NCI-H1436 (cell line): ENCODE results near the gene ZBTB16.

Source experiments
- DNase-seq: peaks from one replicate; lab custom pipeline; 2025; lab: John Stamatoyannopoulos, UW

Gene ZBTB16

DNA sequence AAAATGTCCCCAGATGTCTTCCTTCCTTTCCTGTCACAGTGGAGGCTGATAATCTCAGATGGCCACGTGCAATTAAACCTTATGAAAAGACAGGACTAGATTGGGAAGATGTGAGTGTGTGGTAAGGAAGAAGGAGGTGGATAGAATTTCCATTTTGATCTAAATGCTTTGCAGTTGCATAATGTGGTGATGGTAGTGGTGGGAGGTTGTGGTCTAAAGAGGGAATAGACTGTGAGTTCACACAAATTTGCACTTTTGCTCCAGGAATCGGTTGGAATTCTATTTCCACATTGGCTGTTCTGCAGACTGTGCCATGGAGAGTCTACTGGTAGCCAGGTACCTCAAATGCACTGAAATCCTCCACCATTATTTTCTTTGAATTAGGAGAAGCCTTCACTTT lies 93.3 kb downstream of the ZBTB16 start:
- no peak for DNase-seq

DNA sequence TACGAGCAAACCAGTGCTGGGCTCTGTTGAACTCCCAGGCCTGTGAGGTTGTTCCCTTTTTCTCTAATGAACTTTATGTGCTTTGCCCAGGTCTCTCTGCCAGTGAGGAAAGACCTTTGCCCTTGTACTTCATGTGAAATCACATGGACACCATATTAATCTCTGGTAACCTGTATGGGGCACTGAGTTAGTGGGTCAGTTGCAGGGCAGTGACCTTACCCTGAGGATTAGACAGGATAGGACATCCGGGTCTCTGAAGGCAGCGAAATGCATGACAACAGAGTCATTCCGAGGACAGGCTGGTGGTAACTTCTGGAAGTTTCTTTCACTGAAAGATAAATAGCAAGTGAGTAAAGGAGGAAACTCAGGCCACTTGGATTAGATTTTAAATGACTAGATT lies 93.7 kb downstream of the ZBTB16 start:
- no peak for DNase-seq

DNA sequence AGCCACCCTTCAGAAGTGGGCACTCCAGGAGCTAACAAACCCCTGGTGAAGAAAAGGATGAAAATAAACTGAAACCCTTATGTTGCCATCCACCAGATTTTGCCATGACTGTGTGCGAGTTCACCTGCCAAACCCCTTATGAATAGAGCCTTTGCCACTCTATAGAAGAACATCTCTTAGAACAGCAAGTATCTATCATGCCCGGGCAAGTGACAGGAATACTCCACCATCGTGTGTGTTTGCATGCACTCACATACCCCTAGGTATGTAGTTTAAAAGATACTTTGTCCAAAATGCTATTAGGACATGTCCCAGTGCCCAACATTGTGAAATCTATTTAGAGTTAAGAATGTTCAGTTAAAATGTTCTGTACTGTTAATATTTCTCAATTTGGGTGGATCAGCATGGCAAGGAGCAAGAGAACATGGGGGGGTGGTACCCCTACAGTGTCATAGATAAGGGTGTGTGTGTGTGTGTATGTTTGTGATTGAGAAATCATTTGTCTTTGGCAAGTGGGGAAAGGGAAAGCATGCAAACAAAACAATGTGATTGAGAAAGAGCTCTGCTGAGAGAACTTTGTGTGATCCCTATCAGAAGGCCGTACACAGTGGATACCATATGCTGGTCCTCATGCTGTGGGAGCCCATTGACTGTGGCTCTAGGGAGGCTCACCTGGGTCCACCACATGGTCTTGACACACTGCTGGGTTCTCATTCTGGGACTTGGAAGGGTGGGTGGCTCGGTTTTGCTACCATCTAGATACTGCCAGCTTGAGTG lies 94.9 kb downstream of the ZBTB16 start:
- no peak for DNase-seq

GRCh38 chr11:114155116-114155515 lies 95.6 kb downstream of the ZBTB16 start:
- no peak for DNase-seq

DNA sequence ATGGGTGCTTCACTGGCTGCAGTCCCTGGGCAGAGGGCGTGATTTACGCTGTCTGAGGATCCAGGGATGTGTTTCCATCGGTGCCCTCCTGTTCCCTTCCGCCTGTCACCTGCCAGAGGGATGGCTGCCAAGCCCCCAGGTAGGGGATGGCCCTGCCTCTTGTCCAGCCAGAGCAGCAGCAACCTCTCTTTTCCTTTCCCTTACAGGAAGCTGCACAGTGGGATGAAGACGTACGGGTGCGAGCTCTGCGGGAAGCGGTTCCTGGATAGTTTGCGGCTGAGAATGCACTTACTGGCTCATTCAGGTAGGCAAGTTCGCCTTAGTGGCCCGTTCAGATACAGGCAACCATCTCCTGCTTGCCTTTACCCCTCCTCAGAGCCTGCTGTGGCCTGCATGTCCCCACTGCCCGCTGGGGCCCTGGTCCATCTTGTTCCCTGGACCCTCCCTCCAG lies 96.6 kb downstream of the ZBTB16 start:
- no peak for DNase-seq

DNA sequence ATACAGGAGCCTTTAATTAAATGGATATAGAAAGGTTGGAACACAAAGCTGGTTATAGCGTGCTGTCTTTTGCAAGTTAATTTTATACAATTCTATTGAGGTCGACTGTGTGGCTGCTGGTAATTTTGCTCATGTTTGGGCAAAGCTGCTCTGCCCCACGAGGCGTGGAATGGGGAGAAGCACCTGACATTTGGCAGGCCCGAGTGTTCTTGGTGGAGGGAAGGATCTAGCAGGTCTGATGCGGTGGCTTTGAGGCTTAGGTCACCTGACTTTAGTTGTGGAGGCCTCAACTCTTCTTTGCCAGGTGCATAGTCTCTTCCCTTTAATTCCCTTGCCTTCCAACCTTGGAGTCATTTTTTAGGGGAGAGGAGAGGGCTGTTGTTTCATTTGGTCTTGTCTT lies 97.3 kb downstream of the ZBTB16 start:
- DNase-seq = no peak

DNA sequence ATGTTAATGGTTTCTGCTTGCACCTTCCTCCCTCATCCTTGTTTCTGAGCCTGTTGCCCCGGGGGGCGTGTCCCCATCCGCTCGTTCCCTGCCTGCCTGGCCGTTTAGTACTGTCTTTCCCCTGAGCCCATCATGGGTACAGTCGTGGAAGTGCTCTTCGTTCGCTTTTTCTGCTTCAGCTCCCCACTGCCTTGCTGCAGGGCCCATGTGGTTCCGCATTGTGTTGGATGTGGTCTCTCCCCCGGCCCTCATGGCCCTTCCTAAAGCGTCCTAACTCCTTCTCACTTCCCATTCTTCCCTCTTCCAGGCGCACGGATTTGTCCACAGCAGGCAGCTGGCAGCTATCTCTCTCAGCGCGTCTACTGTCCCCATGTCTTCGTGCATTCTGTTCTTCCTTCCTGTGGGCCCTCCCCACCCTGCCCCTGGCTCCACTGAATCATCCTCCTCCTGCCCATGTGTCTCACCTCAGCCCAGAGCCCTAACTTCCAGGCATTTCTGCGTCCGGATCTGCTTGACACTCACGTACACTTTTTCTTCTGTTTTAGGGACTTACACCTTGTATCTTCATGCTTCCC lies 98.1 kb downstream of the ZBTB16 start:
- no peak for DNase-seq

- DNase-seq = no peak
Observed at GRCh38 chr11:114158421-114158820, 98.9 kb downstream of the ZBTB16 start.

DNA sequence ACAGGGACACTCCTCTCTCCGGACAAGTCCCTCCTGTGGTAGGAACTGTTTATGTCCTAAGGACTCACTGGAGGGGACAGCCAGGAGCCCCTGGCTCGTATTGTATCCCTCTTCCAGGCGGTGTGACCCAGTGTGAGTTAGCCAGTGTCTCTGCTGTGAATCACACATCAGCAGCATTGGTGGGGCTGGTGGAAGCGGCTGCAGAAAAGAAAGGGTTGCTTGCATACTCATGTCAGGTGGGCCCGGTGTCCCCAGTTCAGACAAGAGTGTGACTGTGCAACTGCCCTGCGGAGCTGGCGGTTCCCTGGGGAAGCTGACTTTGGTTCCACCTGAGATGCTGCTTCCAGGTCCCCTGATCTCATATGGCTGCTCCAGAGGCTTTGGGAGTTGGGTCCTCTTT lies 99.4 kb downstream of the ZBTB16 start:
- no peak for DNase-seq

DNA sequence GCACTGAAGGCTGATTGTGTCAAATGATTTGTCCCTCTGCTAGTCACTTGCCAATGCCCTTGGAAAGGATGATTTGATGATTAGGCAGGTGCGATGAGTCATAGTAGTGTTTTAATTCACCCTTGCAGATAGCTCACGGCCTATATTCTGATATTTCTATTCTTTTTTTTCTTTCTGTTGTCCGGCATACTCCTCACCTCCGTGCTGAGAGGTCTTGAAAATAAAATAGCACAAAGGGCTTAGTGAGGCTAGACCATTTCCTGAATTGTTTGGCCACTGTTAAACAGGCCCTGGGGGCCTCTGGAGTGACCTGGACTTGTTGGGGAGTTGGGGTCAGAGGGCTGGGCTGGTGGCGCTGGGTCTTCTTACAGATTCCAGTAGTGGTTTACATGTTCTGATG lies 99.8 kb downstream of the ZBTB16 start:
- no peak for DNase-seq

DNA sequence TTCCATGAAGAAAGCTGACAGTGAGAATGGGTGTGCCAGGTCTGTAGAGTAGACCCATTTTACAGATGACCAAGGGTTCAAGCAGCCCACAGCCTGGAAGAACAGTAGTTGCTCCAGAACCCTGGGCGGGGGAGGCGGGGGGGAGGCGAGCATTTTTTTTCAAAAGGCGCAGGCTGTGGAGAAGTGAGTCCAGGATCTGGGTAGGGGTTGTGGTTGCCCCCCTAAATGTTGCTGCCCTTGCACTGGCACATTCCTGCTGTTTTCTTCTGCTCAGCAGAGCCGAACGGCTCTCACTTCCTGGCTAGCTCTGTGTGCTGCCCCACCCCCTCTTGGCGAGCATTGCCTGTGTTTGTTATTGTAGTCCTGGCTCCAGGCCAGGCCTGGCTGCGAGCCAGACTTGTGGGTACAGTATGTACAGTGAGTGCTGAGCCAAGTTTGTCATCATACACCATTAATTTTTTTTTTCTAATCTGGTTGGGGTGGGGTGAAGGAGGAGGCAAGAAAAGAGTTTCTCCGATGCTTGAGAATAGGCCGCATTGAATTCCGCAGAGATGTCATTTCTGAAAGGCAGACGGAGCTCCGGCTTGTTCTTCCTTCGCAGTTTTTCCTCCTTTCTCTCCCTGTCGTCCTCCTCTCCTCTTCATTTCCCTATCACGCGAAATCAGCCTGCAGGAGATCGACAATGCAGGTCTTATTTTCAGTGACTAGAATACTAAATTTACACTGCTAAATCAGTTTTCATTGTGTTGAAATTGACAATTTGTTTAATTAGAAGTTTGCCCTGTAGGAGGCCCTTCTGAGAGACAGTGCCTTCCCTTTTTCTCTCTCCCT lies 100.5 kb downstream of the ZBTB16 start:
- DNase-seq = peak; percentile 94

- no peak for DNase-seq
Observed at GRCh38 chr11:114160894-114161293, 101.4 kb downstream of the ZBTB16 start.

- DNase-seq = no peak
Observed at GRCh38 chr11:114161486-114162250, 102.2 kb downstream of the ZBTB16 start.

DNA sequence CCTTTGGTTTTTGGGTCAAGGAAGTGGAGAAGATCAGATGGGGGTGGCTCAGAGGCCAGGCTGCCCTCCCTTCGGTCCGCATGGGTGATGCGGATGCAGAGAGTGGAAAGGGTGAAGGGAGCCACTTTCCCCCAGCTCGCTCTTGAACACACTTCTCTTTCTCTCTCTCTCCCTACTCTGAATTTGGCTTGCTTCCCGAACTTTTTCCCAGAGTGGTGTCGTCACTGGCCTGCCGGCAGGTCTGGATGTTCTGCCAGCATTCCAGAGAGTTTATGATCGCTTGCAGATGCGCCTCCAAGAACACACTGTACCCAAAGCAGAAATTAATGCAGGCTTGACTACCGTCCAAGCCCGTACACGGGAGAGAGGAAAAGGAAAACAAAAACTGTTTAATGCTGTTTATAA lies 103.2 kb downstream of the ZBTB16 start:
- DNase-seq = no peak

DNA sequence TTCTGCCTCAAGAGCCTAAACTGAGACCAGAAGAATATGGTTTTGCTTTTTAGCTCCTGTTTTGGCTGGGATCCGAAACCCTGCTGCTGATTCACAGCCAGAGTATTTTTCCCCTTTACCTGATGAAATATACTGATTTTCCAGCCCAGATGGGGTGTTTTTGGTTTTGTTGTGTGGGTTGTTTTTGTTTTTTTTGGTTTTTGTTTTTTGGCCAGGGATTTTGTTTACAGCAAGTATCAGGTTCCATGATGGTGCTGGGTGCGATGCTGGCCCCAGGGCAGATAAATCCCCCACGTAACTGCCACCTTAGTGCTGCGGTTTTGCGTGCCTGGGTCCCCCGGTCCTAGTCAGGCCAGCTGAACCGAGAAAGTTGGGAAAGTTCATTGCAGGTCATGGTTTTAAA lies 103.7 kb downstream of the ZBTB16 start:
- DNase-seq = no peak

- no peak for DNase-seq
Observed at GRCh38 chr11:114163830-114164401, 104.4 kb downstream of the ZBTB16 start.

DNA sequence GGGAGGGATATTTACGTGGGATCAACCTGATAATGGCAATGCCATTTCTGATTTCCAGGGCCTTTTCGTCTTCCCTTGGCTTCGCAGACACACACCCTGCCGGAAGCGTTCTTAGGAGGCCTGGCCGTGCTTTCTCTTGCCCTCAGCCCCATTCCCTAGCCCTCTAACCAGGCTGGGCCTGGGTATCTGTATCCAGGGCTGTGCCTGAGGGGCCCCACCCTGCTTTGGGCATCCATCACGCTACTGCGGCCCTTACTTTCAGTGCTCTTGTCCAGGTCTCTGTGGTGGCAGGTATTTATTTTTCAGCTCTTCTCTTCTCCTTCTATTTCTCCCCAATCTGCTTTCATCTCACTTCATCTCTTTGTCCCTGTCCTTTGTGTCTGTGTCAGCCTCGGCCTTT lies 105.0 kb downstream of the ZBTB16 start:
- DNase-seq = no peak

DNA sequence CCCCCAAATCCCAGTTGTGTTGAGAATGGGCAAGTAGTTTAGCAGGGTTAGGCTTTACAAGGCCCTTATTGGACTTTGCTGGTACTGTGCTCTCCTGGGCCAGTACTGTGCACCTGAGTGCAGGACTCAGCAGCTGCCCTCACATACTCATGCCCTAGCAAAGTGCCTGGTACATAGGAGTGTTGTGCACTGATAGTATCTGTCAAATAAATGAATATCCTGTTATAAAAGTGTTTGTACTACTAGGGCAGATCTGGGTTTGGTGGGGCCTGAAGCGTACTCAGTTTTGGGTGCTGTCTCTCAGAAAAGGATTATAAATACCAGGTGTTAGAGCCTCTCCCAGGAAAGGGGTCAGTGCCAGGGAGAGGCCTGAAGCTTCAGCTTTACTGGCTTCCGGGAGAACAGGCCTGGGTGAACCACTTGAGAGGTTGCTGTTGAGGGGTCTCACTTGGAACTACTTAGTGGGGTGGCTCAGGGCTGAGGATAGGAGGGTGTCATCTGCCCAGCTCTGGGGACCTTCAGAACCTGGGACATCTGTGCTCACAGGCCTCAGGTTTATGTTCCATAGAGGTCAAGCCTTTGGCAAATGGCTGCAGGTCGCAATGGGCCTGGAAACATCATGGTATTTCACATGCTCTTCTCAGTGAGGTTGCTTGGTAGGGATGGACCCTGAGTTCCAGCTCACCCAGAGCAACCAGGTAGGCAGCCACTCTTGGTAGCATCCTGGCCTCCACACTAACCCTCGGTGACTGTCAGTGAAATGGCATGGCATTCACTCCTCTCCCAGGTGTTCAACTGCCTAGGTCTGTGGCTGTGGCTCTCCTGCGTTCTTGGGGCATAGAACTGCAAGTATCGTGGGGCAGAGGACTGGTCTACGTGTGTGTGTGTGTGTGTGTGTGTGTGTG lies 106.1 kb downstream of the ZBTB16 start:
- no peak for DNase-seq

DNA sequence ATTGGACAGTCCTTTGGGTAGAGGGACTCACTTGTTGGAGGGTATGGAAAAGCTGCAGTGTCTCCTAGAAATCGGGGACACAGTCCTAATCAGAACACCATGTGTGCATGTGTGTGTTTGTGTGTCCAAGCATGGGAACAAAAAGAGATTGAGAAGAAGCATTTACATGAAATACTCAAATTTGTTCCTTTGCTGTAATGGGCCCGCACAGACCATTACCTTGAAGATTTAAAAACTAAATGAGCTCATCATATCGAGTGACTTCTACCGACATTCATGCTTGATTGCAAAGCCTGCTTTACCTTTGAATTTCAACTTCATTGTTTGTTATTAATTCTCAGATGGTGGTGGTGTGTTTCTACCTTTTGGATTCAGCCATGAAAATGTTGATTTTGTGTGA lies 106.9 kb downstream of the ZBTB16 start:
- DNase-seq = no peak

DNA sequence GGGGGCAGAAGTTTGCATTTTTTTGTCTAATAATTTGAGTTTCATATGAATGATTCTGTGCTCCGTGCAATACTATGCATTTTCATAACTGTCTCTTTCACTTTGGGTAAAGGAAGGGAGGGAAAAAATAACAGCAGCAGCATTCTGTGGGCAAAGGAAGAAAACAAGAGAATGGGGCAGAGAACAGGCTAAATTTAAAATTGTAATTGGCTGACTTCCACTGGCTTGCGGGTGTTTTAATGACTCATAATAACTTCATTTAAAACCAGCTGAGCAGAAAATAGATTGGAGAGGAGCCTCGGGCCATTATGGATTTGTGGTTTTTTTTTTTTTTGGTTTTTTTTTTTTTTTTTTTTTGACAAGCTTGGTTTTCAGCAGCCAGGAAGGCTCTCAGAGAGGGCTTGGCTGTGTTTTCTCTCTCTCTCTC lies 107.4 kb downstream of the ZBTB16 start:
- DNase-seq = peak; percentile 68

GRCh38 chr11:114167355-114167754 lies 107.8 kb downstream of the ZBTB16 start:
- DNase-seq = no peak
